DND-41 (cell line): ENCODE results near the gene NMRK2.

Experiments used
- ATAC-seq: fragments of 200-7000 bp; cut with Tn5 transposase; 3 replicates; pipeline ENCODE4 v1.9.1; 2021; ENCODE audit warnings: low read depth; ENCODE audit not compliant: insufficient read depth
- DNase-seq: peaks from one replicate; pipeline ENCODE4 v3.0.0-alpha.2; 2020
- H2AFZ ChIP-seq: 2 replicates; pipeline ENCODE4 v1.6.0; 2012; ENCODE audit warnings: low read depth, low read length
- H3K27ac ChIP-seq: 2 replicates; pipeline ENCODE4 v1.5.1; 2012; ENCODE audit warnings: low read length, inconsistent platforms
- H3K27me3 ChIP-seq: fragments of 200-600 bp; sonication (generic); 2 replicates; pipeline ENCODE4 v1.6.0; 2012; ENCODE audit warnings: low read length, mild to moderate bottlenecking, inconsistent platforms; ENCODE audit not compliant: insufficient read depth, poor library complexity
- H3K36me3 ChIP-seq: 2 replicates; pipeline ENCODE4 v1.5.1; 2012; ENCODE audit warnings: low read length, inconsistent platforms; ENCODE audit not compliant: insufficient read depth
- H3K4me1 ChIP-seq: 2 replicates; pipeline ENCODE4 v1.5.1; 2012; ENCODE audit warnings: mild to moderate bottlenecking, low read length; ENCODE audit not compliant: insufficient read depth
- H3K4me2 ChIP-seq: 2 replicates; pipeline ENCODE4 v1.6.0; 2012; ENCODE audit warnings: mild to moderate bottlenecking, moderate library complexity, low read length, inconsistent platforms; ENCODE audit not compliant: insufficient read depth
- H3K4me3 ChIP-seq, 2 experiments: fragments of 200-600 bp in 1 of 2; shearing (Covaris generic) in 1 of 2; 2 replicates each; pipeline ENCODE4 v1.5.1; 2012 to 2016; ENCODE audit warnings: inconsistent platforms in 2 of 2, low read length in 2 of 2, mild to moderate bottlenecking in 2 of 2, low read depth in 1 of 2, moderate library complexity in 1 of 2
- H3K79me2 ChIP-seq: 2 replicates; pipeline ENCODE4 v1.6.0; 2012; ENCODE audit warnings: low read length, inconsistent platforms; ENCODE audit not compliant: insufficient read depth
- H3K9ac ChIP-seq: 2 replicates; pipeline ENCODE4 v1.6.0; 2012; ENCODE audit warnings: low read depth, mild to moderate bottlenecking, inconsistent platforms, low read length, moderate library complexity
- H3K9me3 ChIP-seq: 2 replicates; pipeline ENCODE4 v1.5.1; 2012; ENCODE audit warnings: low read length, moderate library complexity, mild to moderate bottlenecking, inconsistent platforms; ENCODE audit not compliant: insufficient read depth, severe bottlenecking
- H4K20me1 ChIP-seq: 2 replicates; pipeline ENCODE4 v1.6.0; 2012; ENCODE audit warnings: low read length; ENCODE audit not compliant: insufficient read depth
- CTCF ChIP-seq: IDR thresholded peaks from 2 replicates; pipeline ENCODE4 v1.5.1; 2012; ENCODE audit warnings: borderline replicate concordance, low read length, moderate library complexity, mild to moderate bottlenecking; ENCODE audit not compliant: poor library complexity, severe bottlenecking; ENCODE audit errors: extremely low read depth
- EZH2 ChIP-seq: IDR thresholded peaks from 3 replicates; pipeline ENCODE4 v1.6.1; 2012; ENCODE audit warnings: borderline replicate concordance, low read depth, mild to moderate bottlenecking, moderate library complexity, low read length, inconsistent platforms; ENCODE audit not compliant: severe bottlenecking

Gene NMRK2

GRCh38 chr19:3975144-3975543 is 42.3 kb downstream of the NMRK2 start:
- no peak overlapping the region for H2AFZ ChIP-seq
- TF ChIP-seq CTCF, result no peak
- TF ChIP-seq EZH2, result no peak
- H3K9me3 ChIP-seq, result no peaks in the 10 kb centered on the region
- peaks cover 49% of the 10 kb centered on the region for H4K20me1 ChIP-seq
- H3K9ac ChIP-seq, result no peak overlapping the region
- ATAC-seq (no peak), DNase-seq (no peak)
- no peak overlapping the region for H3K27ac ChIP-seq
- H3K79me2 ChIP-seq, result peaks cover 37% of the 10 kb centered on the region
- peaks cover 52% of the 10 kb centered on the region for H3K36me3 ChIP-seq
- H3K27me3 ChIP-seq, result no peaks in the 10 kb centered on the region
- no peak overlapping the region for H3K4me3 ChIP-seq
- H3K4me2 ChIP-seq, result no peak overlapping the region
- H3K4me1 ChIP-seq, result peaks cover 16% of the 10 kb centered on the region

GRCh38 chr19:3975637-3976087 is 42.8 kb downstream of the NMRK2 start:
- Histone ChIP-seq H2AFZ (no peak overlapping the region), H3K9me3 (no peaks in the 10 kb centered on the region), H4K20me1 (peaks cover 49% of the 10 kb centered on the region), H3K27me3 (no peaks in the 10 kb centered on the region), H3K4me2 (no peak overlapping the region), H3K79me2 (peaks cover 37% of the 10 kb centered on the region), H3K4me3 (no peak overlapping the region), H3K27ac (no peak overlapping the region), H3K36me3 (peaks cover 57% of the 10 kb centered on the region), H3K4me1 (peaks cover 18% of the 10 kb centered on the region), H3K9ac (no peak overlapping the region)
- TF ChIP-seq CTCF, result no peak
- TF ChIP-seq EZH2, result no peak
- DNase-seq, result no peak
- no peak for ATAC-seq

- Histone ChIP-seq H3K27ac (no peak overlapping the region), H3K9me3 (no peaks in the 10 kb centered on the region), H3K27me3 (no peaks in the 10 kb centered on the region), H3K9ac (no peak overlapping the region), H3K4me3 (no peak overlapping the region), H3K79me2 (peaks cover 45% of the 10 kb centered on the region), H2AFZ (no peak overlapping the region), H4K20me1 (peaks cover 58% of the 10 kb centered on the region), H3K4me2 (no peak overlapping the region), H3K4me1 (peaks cover 22% of the 10 kb centered on the region), H3K36me3 (peaks cover 67% of the 10 kb centered on the region)
- no peak for ATAC-seq
- no peak for DNase-seq
- TF ChIP-seq CTCF (no peak), EZH2 (no peak)
Observed at GRCh38 chr19:3976495-3977241, 43.8 kb downstream of the NMRK2 start.
